GM18508 (cell line): ENCODE measurements around the gene ZNF365.

Source experiments
- ATAC-seq: cut with Tn5 transposase; IDR thresholded peaks from one replicate; pipeline ENCODE4 v1.9.1; 2021; ENCODE audit warnings: moderate number of reproducible peaks; ENCODE audit not compliant: insufficient read depth, unreplicated experiment

Gene ZNF365

GRCh38 chr10:62413652-62414051 lies 39.5 kb downstream of the ZNF365 start:
- no peak for ATAC-seq

- ATAC-seq: no peak
Observed at GRCh38 chr10:62414359-62414758, 40.2 kb downstream of the ZNF365 start.

- no peak for ATAC-seq
Observed at GRCh38 chr10:62422068-62422590, 48.0 kb downstream of the ZNF365 start.

- ATAC-seq: no peak
Observed at GRCh38 chr10:62424026-62424425, 49.9 kb downstream of the ZNF365 start.

- ATAC-seq: no peak
Observed at GRCh38 chr10:62426086-62426485, 51.9 kb downstream of the ZNF365 start.

GRCh38 chr10:62426600-62426999 lies 52.4 kb downstream of the ZNF365 start:
- no peak for ATAC-seq

- ATAC-seq: no peak
Observed at GRCh38 chr10:62430881-62431280, 56.7 kb downstream of the ZNF365 start.

GRCh38 chr10:62433181-62433692 lies 59.1 kb downstream of the ZNF365 start:
- peak; percentile 86 for ATAC-seq

- ATAC-seq: no peak
Observed at GRCh38 chr10:62433901-62434300, 59.7 kb downstream of the ZNF365 start.

- no peak for ATAC-seq
Observed at GRCh38 chr10:62437696-62438095, 63.5 kb downstream of the ZNF365 start.

GRCh38 chr10:62442006-62442405 lies 67.8 kb downstream of the ZNF365 start:
- ATAC-seq: no peak

- ATAC-seq: no peak
Observed at GRCh38 chr10:62442894-62443669, 68.9 kb downstream of the ZNF365 start.

GRCh38 chr10:62443866-62444265 lies 69.7 kb downstream of the ZNF365 start:
- no peak for ATAC-seq

GRCh38 chr10:62446627-62447026 lies 72.5 kb downstream of the ZNF365 start:
- no peak for ATAC-seq

- ATAC-seq: no peak
Observed at GRCh38 chr10:62450912-62451610, 76.9 kb downstream of the ZNF365 start.

- ATAC-seq: no peak
Observed at GRCh38 chr10:62451611-62451975, 77.4 kb downstream of the ZNF365 start.
